Endothelial cell of hepatic sinusoid (primary cell): ENCODE data around the gene CLSTN2.

ENCODE experiments used
- in situ Hi-C: cut with HindIII; loops from 2 replicates; pipeline ENCODE4 v1.10.0; 2017; ENCODE audit warnings: low sequenced_read_pairs

Gene CLSTN2

GRCh38 chr3:140470211-140470610, 535.2 kb downstream of the CLSTN2 start:
- in situ Hi-C loops = no loop called here

GRCh38 chr3:140470962-140471361, 536.0 kb downstream of the CLSTN2 start:
- in situ Hi-C loops = no loop called here

- in situ Hi-C loops = no loop called here
Observed at GRCh38 chr3:140472306-140473020, 537.5 kb downstream of the CLSTN2 start.

- in situ Hi-C loops = no loop called here
Observed at GRCh38 chr3:140487566-140487965, 552.6 kb downstream of the CLSTN2 start.

- in situ Hi-C loops = no loop called here
Observed at GRCh38 chr3:140493271-140493670, 558.3 kb downstream of the CLSTN2 start.

GRCh38 chr3:140494970-140495369, 560.0 kb downstream of the CLSTN2 start:
- in situ Hi-C loops = no loop called here

- in situ Hi-C loops = no loop called here
Observed at GRCh38 chr3:140497331-140497730, 562.3 kb downstream of the CLSTN2 start.

GRCh38 chr3:140499114-140499757, 564.3 kb downstream of the CLSTN2 start:
- in situ Hi-C loops = no loop called here

GRCh38 chr3:140500473-140500872, 565.5 kb downstream of the CLSTN2 start:
- in situ Hi-C loops = no loop called here

GRCh38 chr3:140501061-140501769, 566.2 kb downstream of the CLSTN2 start:
- in situ Hi-C loops = no loop called here

GRCh38 chr3:140501770-140502364, 566.9 kb downstream of the CLSTN2 start:
- in situ Hi-C loops = no loop called here

- in situ Hi-C loops = no loop called here
Observed at GRCh38 chr3:140505213-140505612, 570.2 kb downstream of the CLSTN2 start.

- in situ Hi-C loops = no loop called here
Observed at GRCh38 chr3:140505876-140506275, 570.9 kb downstream of the CLSTN2 start.

- in situ Hi-C loops = no loop called here
Observed at GRCh38 chr3:140508550-140508949, 573.6 kb downstream of the CLSTN2 start.

GRCh38 chr3:140509534-140509933, 574.5 kb downstream of the CLSTN2 start:
- in situ Hi-C loops = no loop called here

- in situ Hi-C loops = no loop called here
Observed at GRCh38 chr3:140510303-140510861, 575.4 kb downstream of the CLSTN2 start.

GRCh38 chr3:140521751-140522445, 586.9 kb downstream of the CLSTN2 start:
- in situ Hi-C loops = no loop called here

- in situ Hi-C loops = no loop called here
Observed at GRCh38 chr3:140522653-140523380, 587.8 kb downstream of the CLSTN2 start.

- in situ Hi-C loops = no loop called here
Observed at GRCh38 chr3:140523600-140523999, 588.6 kb downstream of the CLSTN2 start.

- in situ Hi-C loops = no loop called here
Observed at GRCh38 chr3:140527156-140527555, 592.2 kb downstream of the CLSTN2 start.
